ENCODE measurements around the gene FXYD3.

- TF ChIP-seq, protein P1, sequence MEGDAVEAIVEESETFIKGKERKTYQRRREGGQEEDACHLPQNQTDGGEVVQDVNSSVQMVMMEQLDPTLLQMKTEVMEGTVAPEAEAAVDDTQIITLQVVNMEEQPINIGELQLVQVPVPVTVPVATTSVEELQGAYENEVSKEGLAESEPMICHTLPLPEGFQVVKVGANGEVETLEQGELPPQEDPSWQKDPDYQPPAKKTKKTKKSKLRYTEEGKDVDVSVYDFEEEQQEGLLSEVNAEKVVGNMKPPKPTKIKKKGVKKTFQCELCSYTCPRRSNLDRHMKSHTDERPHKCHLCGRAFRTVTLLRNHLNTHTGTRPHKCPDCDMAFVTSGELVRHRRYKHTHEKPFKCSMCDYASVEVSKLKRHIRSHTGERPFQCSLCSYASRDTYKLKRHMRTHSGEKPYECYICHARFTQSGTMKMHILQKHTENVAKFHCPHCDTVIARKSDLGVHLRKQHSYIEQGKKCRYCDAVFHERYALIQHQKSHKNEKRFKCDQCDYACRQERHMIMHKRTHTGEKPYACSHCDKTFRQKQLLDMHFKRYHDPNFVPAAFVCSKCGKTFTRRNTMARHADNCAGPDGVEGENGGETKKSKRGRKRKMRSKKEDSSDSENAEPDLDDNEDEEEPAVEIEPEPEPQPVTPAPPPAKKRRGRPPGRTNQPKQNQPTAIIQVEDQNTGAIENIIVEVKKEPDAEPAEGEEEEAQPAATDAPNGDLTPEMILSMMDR (IDR thresholded peaks at IDR 0.05), result no peak
- TF ChIP-seq ZFX (IDR thresholded peaks at IDR 0.05; ENCODE audit: borderline replicate concordance), result no peak
Observed at GRCh38 chr19:35136977-35137702, 21.5 kb downstream of the FXYD3 start.
